Measurements from ENCODE around the gene PPP1R8. TPM values are rescaled to one million over a fixed set of nuclear protein-coding genes. Genes with fewer than 3 reads are reported as not detected.
"Not testable (repeated sequence)": the region's sequence is repeated elsewhere in the genome, so short reads cannot be mapped to it uniquely, and the experiment has no call there.

The PPP1R8 gene
- 52.3 and 57.2 TPM in 2 replicates for total RNA-seq (2014; rRNA removed; shearing (Covaris generic))
- polyA plus RNA-seq (2014; cell fraction: nucleus; rRNA removed): 28.5 and 39.2 TPM in 2 replicates

GRCh38 chr1:27830621-27831440 is at the start of gene PPP1R8:
Gene PPP1R8, plus strand, starts transcription at chr1:27830782. Its CDS starts 54 bp downstream, at chr1:27830836.
- peak; percentile 89 for DNase-seq (ENCODE audit: extremely low read depth, low read depth)

GRCh38 chr1:27782950-27783349 is 47.6 kb upstream of the PPP1R8 start:
- no peak for DNase-seq (ENCODE audit: extremely low read depth, low read depth)

- no peak for DNase-seq (ENCODE audit: extremely low read depth, low read depth)
These were observed 45.9 kb upstream of the PPP1R8 start for GRCh38 chr1:27784700-27785099.

- DNase-seq (ENCODE audit: extremely low read depth, low read depth): no peak
These were observed 44.7 kb upstream of the PPP1R8 start for GRCh38 chr1:27785781-27786455.

GRCh38 chr1:27787895-27788294 is 42.7 kb upstream of the PPP1R8 start:
- no peak for DNase-seq (ENCODE audit: extremely low read depth, low read depth)

- no peak for DNase-seq (ENCODE audit: extremely low read depth, low read depth)
These were observed 41.0 kb upstream of the PPP1R8 start for GRCh38 chr1:27789540-27790041.

GRCh38 chr1:27790270-27790669 is 40.3 kb upstream of the PPP1R8 start:
- DNase-seq (ENCODE audit: extremely low read depth, low read depth): not testable (repeated sequence)

- DNase-seq (ENCODE audit: extremely low read depth, low read depth): no peak
These were observed 35.0 kb upstream of the PPP1R8 start for GRCh38 chr1:27795601-27796000.

- no peak for DNase-seq (ENCODE audit: extremely low read depth, low read depth)
These were observed 25.8 kb upstream of the PPP1R8 start for GRCh38 chr1:27804791-27805190.

GRCh38 chr1:27806758-27807157 is 23.8 kb upstream of the PPP1R8 start:
- DNase-seq (ENCODE audit: extremely low read depth, low read depth): no peak

GRCh38 chr1:27807385-27807784 is 23.2 kb upstream of the PPP1R8 start:
- DNase-seq (ENCODE audit: extremely low read depth, low read depth): no peak

GRCh38 chr1:27808131-27808530 is 22.5 kb upstream of the PPP1R8 start:
- not testable (repeated sequence) for DNase-seq (ENCODE audit: extremely low read depth, low read depth)

- DNase-seq (ENCODE audit: extremely low read depth, low read depth): no peak
These were observed 20.7 kb upstream of the PPP1R8 start for GRCh38 chr1:27809883-27810282.

- no peak for DNase-seq (ENCODE audit: extremely low read depth, low read depth)
These were observed 18.7 kb upstream of the PPP1R8 start for GRCh38 chr1:27811741-27812500.

- DNase-seq (ENCODE audit: extremely low read depth, low read depth): peak; percentile 39
These were observed 13.5 kb upstream of the PPP1R8 start for GRCh38 chr1:27816921-27817630.

GRCh38 chr1:27821761-27822315 is 8.7 kb upstream of the PPP1R8 start:
- DNase-seq (ENCODE audit: extremely low read depth, low read depth): no peak

- no peak for DNase-seq (ENCODE audit: extremely low read depth, low read depth)
These were observed 6.8 kb upstream of the PPP1R8 start for GRCh38 chr1:27823784-27824183.

GRCh38 chr1:27824411-27824810 is 6.2 kb upstream of the PPP1R8 start:
- no peak for DNase-seq (ENCODE audit: extremely low read depth, low read depth)

- DNase-seq (ENCODE audit: extremely low read depth, low read depth): not testable (repeated sequence)
These were observed 1.1 kb upstream of the PPP1R8 start for GRCh38 chr1:27829339-27829960.
